Measurements from ENCODE around the gene DCTN3. TPM values are rescaled to one million over a fixed set of nuclear protein-coding genes. Genes with fewer than 3 reads are reported as not detected.
A peak's percentile ranks its signal among the peaks of the same experiment; 100 is the strongest.

DCTN3 gene
- total RNA-seq, 1 donor from 2014 or later: 105 TPM

DNA sequence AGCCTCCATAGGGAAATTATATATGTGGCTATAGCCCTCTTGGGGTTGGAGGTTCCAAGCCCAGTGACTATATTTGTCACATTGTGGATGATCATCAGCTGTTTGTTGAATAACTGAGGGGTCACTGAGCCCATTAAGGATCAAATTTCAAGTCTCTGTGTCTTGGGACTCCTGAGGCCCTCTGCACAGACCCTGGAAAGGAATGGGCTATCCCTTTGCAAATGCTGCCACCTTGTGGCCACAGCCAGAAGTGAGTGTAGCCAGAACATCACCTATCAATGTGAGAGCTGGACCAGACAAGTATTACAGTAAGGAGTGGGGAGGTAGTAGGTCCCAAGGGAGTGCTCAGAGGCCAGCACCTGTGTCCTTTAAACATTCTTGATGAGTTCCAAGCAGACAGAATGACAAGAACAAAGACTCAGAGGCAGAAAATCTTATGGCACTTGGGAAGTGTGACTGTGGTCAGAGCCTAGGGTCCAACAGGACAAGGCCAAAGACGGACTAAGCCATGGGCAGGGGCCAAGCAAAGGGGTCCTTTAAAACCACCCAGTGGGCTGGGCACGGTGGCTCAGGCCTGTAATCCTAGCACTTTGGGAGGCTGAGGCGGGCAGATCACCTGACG, 16.6 kb downstream of the DCTN3 start:
- no peaks in the 10 kb centered on the region for H3K9me3 Mint-ChIP-seq (ENCODE audit: unreplicated experiment)
- peak; percentile 92 for DNase-seq (ENCODE audit: extremely low spot score, unreplicated experiment)
- no peak overlapping the region for H3K27ac Mint-ChIP-seq (ENCODE audit: unreplicated experiment)
- no peak overlapping the region for H3K4me3 Mint-ChIP-seq (ENCODE audit: unreplicated experiment)
- TF ChIP-seq, protein P1, sequence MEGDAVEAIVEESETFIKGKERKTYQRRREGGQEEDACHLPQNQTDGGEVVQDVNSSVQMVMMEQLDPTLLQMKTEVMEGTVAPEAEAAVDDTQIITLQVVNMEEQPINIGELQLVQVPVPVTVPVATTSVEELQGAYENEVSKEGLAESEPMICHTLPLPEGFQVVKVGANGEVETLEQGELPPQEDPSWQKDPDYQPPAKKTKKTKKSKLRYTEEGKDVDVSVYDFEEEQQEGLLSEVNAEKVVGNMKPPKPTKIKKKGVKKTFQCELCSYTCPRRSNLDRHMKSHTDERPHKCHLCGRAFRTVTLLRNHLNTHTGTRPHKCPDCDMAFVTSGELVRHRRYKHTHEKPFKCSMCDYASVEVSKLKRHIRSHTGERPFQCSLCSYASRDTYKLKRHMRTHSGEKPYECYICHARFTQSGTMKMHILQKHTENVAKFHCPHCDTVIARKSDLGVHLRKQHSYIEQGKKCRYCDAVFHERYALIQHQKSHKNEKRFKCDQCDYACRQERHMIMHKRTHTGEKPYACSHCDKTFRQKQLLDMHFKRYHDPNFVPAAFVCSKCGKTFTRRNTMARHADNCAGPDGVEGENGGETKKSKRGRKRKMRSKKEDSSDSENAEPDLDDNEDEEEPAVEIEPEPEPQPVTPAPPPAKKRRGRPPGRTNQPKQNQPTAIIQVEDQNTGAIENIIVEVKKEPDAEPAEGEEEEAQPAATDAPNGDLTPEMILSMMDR (IDR thresholded peaks at IDR 0.05): peak; percentile 97
- no peaks in the 10 kb centered on the region for H3K4me1 Mint-ChIP-seq (ENCODE audit: unreplicated experiment)
- peaks cover 25% of the 10 kb centered on the region for H3K27me3 Mint-ChIP-seq (ENCODE audit: unreplicated experiment)
- no peaks in the 10 kb centered on the region for H3K36me3 Mint-ChIP-seq (ENCODE audit: unreplicated experiment)

DNA sequence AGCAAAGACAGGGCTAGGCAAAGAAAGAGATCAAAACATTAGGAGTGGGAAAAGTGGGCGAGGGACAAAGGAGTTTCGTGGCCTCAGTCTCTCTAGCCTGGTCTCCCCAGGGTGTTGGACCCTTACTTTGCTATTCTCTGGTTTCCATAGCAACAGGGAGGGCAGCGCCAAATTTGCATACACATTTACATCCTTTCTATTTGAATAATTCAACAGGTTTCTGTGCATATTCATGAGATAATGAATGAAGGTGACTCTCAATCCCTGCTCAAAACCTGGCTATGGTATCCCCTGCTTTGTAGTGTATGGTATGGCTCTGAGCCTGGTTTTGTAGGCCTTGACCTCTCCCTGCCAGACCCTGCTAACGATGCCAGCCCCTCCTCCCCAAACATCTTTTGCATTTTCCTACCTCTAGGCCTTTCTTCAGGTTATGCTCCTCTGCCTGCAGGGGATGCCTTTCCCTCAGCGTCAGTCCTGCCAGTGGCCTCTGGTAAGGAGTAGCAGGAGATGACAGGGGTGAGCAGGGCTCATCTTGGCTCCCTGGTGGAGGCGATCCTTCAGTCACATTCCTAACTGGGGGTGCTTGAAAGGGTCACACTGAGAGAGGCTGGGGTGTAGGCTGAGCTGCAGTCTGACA, 18.2 kb downstream of the DCTN3 start:
- DNase-seq (ENCODE audit: extremely low spot score, unreplicated experiment): no peak
- no peaks in the 10 kb centered on the region for H3K9me3 Mint-ChIP-seq (ENCODE audit: unreplicated experiment)
- H3K27me3 Mint-ChIP-seq (ENCODE audit: unreplicated experiment): peaks cover 34% of the 10 kb centered on the region
- no peaks in the 10 kb centered on the region for H3K4me1 Mint-ChIP-seq (ENCODE audit: unreplicated experiment)
- H3K36me3 Mint-ChIP-seq (ENCODE audit: unreplicated experiment): no peaks in the 10 kb centered on the region
- no peak overlapping the region for H3K4me3 Mint-ChIP-seq (ENCODE audit: unreplicated experiment)
- TF ChIP-seq, protein P1 (IDR thresholded peaks at IDR 0.05): no peak
- H3K27ac Mint-ChIP-seq (ENCODE audit: unreplicated experiment): no peak overlapping the region

DNA sequence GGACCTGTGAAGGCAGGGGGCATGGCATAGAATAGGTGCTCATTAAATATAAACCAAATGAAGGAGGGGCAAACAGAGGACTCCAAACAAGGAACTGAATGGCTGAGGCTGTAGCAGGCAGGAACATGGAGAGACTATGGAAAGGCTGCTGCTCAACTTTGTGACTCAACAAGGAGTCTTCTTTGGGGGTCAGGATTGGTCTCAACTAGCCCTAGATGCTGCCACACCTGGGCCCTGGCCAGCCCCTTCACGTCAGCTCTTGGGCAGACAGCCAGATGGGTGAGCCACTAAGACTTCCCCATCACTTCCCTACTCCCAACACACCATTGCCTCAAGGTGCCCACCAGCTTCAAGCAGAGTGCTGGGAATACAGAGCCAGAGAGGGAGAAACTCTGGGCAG, 19.4 kb downstream of the DCTN3 start:
- TF ChIP-seq, protein P1 (IDR thresholded peaks at IDR 0.05): no peak
- Mint-ChIP-seq H3K27me3 (ENCODE audit: unreplicated experiment) (peaks cover 43% of the 10 kb centered on the region), H3K27ac (ENCODE audit: unreplicated experiment) (no peak overlapping the region), H3K36me3 (ENCODE audit: unreplicated experiment) (no peaks in the 10 kb centered on the region), H3K4me3 (ENCODE audit: unreplicated experiment) (no peak overlapping the region), H3K9me3 (ENCODE audit: unreplicated experiment) (no peaks in the 10 kb centered on the region), H3K4me1 (ENCODE audit: unreplicated experiment) (no peaks in the 10 kb centered on the region)
- DNase-seq (ENCODE audit: extremely low spot score, unreplicated experiment): no peak

DNA sequence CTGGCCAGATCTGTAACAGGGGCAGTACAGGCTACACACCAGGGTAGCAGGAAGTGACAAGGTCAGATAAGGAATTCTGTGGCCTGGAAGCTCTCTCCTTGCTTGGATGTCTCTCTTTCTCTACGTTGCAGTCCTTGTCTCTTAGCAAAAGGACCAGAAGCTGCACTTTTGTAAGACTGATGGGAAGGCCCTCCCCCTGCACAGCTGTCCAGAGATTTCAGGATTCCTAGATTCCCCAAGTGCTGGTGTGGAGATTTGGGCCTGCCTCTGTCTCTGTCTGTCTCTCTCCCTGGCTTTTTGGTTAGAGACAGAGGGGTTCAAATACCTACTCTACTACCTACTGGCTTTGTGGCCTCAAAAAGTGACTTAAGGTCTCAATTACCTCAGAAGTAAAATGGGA, 20.7 kb downstream of the DCTN3 start:
- peaks cover 36% of the 10 kb centered on the region for H3K27me3 Mint-ChIP-seq (ENCODE audit: unreplicated experiment)
- no peak overlapping the region for H3K4me3 Mint-ChIP-seq (ENCODE audit: unreplicated experiment)
- no peak for DNase-seq (ENCODE audit: extremely low spot score, unreplicated experiment)

DNA sequence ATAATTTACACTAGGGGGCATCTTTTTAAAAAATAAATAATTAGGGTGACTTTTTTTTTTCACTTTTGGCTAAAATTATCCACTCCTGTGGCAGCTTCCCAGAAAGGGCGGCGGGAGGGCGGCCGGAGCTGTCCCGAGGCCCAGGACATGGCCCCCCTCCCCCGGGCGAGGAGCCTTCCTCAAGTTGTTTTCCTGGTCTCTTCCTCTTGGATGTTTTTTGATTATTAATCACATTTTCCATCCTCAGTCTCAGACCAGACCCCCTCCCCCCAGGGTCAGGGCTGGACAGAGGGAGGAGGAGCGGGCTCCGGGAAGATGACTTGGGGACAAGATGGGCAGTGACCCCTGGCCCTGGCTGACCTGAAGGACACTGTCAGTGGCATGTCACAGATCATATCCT, 26.1 kb downstream of the DCTN3 start:
- H3K9me3 Mint-ChIP-seq (ENCODE audit: unreplicated experiment): no peaks in the 10 kb centered on the region
- H3K4me1 Mint-ChIP-seq (ENCODE audit: unreplicated experiment): peaks cover 22% of the 10 kb centered on the region
- H3K27ac Mint-ChIP-seq (ENCODE audit: unreplicated experiment): no peak overlapping the region
- no peak overlapping the region for H3K4me3 Mint-ChIP-seq (ENCODE audit: unreplicated experiment)
- no peaks in the 10 kb centered on the region for H3K36me3 Mint-ChIP-seq (ENCODE audit: unreplicated experiment)
- DNase-seq (ENCODE audit: extremely low spot score, unreplicated experiment): no peak
- TF ChIP-seq, protein P1 (IDR thresholded peaks at IDR 0.05): no peak
- peaks cover 49% of the 10 kb centered on the region for H3K27me3 Mint-ChIP-seq (ENCODE audit: unreplicated experiment)

More for the DNA sequence above, 20.7 kb downstream of the DCTN3 start:
- no peaks in the 10 kb centered on the region for H3K9me3 Mint-ChIP-seq (ENCODE audit: unreplicated experiment)
- H3K4me1 Mint-ChIP-seq (ENCODE audit: unreplicated experiment): no peaks in the 10 kb centered on the region
- no peaks in the 10 kb centered on the region for H3K36me3 Mint-ChIP-seq (ENCODE audit: unreplicated experiment)
- H3K27ac Mint-ChIP-seq (ENCODE audit: unreplicated experiment): no peak overlapping the region
- TF ChIP-seq, protein P1 (IDR thresholded peaks at IDR 0.05): no peak
